PC-3 (cell line): Measurements from ENCODE around the gene COX6B1.

ENCODE experiments used
- EZH2 ChIP-seq: fragments of 300-600 bp; sonication (generic); IDR thresholded peaks from one replicate; pipeline ENCODE4 v1.6.1; 2017; ENCODE audit warnings: antibody characterized with exemption, mild to moderate bottlenecking, low read length; ENCODE audit not compliant: unreplicated experiment
- EZH2phosphoT487 ChIP-seq: fragments of 300-600 bp; sonication (generic); IDR thresholded peaks from 2 replicates; pipeline ENCODE4 v1.6.1; 2018; ENCODE audit warnings: mild to moderate bottlenecking, antibody characterized with exemption, low read length, borderline replicate concordance
- TF ChIP-seq, protein P1 (sequence below): fragments of 300-600 bp; sonication (generic); conservative IDR thresholded peaks from 2 replicates; pipeline ENCODE4 v1.5.1; 2017; ENCODE audit warnings: antibody characterized with exemption, low read depth, mild to moderate bottlenecking, low read length

DNA sequence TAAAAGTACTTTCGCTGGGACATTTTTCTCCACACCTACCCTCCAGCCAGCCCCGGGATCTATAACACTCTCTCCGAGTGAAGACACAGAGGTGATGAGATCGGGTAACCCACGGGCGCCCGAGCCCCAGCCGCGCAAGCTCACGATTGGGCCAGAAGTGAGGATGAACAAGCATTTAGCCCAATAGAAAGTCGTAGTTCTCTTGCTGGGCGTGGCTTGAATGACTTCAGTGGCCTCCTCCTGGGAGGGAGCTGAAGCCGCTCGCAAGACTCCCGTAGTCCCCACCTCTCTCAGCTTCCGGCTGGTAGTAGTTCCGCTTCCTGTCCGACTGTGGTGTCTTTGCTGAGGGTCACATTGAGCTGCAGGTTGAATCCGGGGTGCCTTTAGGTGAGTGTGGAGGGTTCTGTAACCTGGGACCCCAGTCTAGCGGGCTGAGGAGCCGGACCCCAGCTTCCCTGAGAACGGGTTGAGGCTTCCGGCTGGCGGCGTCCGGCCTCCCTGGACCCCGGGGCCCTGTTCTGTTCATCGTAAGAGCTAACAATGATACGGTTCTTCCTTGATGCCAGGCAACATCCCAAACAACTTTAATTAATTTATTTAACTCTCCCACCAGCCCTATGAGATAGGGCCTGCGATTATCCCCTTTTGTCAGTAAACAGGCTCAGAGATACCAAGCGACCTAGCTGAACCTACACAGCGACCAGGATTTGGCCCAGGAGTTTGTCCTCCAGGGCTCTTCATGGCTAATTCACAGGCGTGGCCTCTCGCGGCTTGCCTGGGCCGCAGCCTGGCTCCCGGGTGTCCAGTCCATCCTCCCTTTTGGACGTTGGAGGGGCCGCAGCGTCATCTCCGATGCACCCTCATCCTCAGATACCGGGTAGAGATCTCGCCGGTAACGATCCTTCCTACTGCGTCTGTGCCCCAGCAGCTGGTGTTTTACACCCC is at the start of gene COX6B1:
- TF ChIP-seq EZH2phosphoT487 (no peak), EZH2 (no peak)
- TF ChIP-seq, protein P1, sequence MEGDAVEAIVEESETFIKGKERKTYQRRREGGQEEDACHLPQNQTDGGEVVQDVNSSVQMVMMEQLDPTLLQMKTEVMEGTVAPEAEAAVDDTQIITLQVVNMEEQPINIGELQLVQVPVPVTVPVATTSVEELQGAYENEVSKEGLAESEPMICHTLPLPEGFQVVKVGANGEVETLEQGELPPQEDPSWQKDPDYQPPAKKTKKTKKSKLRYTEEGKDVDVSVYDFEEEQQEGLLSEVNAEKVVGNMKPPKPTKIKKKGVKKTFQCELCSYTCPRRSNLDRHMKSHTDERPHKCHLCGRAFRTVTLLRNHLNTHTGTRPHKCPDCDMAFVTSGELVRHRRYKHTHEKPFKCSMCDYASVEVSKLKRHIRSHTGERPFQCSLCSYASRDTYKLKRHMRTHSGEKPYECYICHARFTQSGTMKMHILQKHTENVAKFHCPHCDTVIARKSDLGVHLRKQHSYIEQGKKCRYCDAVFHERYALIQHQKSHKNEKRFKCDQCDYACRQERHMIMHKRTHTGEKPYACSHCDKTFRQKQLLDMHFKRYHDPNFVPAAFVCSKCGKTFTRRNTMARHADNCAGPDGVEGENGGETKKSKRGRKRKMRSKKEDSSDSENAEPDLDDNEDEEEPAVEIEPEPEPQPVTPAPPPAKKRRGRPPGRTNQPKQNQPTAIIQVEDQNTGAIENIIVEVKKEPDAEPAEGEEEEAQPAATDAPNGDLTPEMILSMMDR = no peak
